HepG2 (cell line): Measurements from ENCODE around the gene AHNAK. TPM values are rescaled to one million over a fixed set of nuclear protein-coding genes. Genes with fewer than 3 reads are reported as not detected.

Experiments used
- ARID3A ChIP-seq: IDR thresholded peaks from 2 replicates; pipeline ENCODE4 v1.6.1; 2012; ENCODE audit warnings: low read depth, low read length, improper control_type of control experiment
- DRAP1 ChIP-seq: IDR thresholded peaks from 2 replicates; pipeline ENCODE4 v1.6.1; 2016; ENCODE audit warnings: missing genetic modification reagents, missing compliant biosample characterization
- EED ChIP-seq: sonication (generic); formaldehyde crosslinking; IDR thresholded peaks from 2 replicates; pipeline ENCODE4 v1.5.0; 2020; ENCODE audit warnings: mild to moderate bottlenecking, missing genetic modification reagents
- HNF1B ChIP-seq: sonication (generic); formaldehyde crosslinking; IDR thresholded peaks from 2 replicates; pipeline ENCODE4 v1.5.1; 2020; ENCODE audit warnings: mild to moderate bottlenecking, moderate library complexity, missing genetic modification reagents
- NCOA2 ChIP-seq: sonication (generic); formaldehyde crosslinking; IDR thresholded peaks from 2 replicates; pipeline ENCODE4 v1.8.0; 2022; ENCODE audit warnings: inconsistent platforms
- NONO ChIP-seq, 2 experiments: fragments of 450-650 bp in 1 of 2; sonication (generic) in 1 of 2; formaldehyde crosslinking in 1 of 2; IDR thresholded peaks in 1 of 2; conservative IDR thresholded peaks in 1 of 2; 2 replicates each; pipeline versions ENCODE4 v1.6.1 to v1.8.0; 2017 to 2022; ENCODE audit warnings: mild to moderate bottlenecking in 1 of 2, missing genetic modification reagents in 1 of 2, moderate library complexity in 1 of 2
- PCBP2 ChIP-seq: fragments of 200-400 bp; formaldehyde crosslinking; optimal IDR thresholded peaks from 2 replicates; pipeline ENCODE3; 2018; ENCODE audit warnings: low read length, low read depth; ENCODE audit not compliant: poor library complexity, severe bottlenecking
- PHF8 ChIP-seq: sonication (generic); formaldehyde crosslinking; IDR thresholded peaks from 2 replicates; pipeline ENCODE4 v1.5.0; 2020; ENCODE audit warnings: missing genetic modification reagents
- SALL1 ChIP-seq: sonication (generic); formaldehyde crosslinking; IDR thresholded peaks from 2 replicates; pipeline ENCODE4 v1.8.0; 2022; ENCODE audit warnings: mild to moderate bottlenecking, missing genetic modification reagents
- SMYD3 ChIP-seq: sonication (generic); formaldehyde crosslinking; IDR thresholded peaks from 2 replicates; pipeline ENCODE4 v1.8.1; 2023; ENCODE audit warnings: mild to moderate bottlenecking, missing genetic modification reagents
- SPEN ChIP-seq: sonication (generic); formaldehyde crosslinking; IDR thresholded peaks from 2 replicates; pipeline ENCODE4 v1.5.1; 2020; ENCODE audit warnings: low read depth, mild to moderate bottlenecking, missing genetic modification reagents
- TCF7L2 ChIP-seq: IDR thresholded peaks from 2 replicates; pipeline ENCODE4 v1.6.1; 2011; ENCODE audit warnings: mild to moderate bottlenecking, low read depth, low read length, moderate library complexity
- ZC3H4 ChIP-seq: sonication (generic); formaldehyde crosslinking; IDR thresholded peaks from 2 replicates; pipeline ENCODE4 v1.4.0; 2020; ENCODE audit warnings: missing genetic modification reagents, borderline replicate concordance
- ZFX ChIP-seq: sonication (generic); formaldehyde crosslinking; IDR thresholded peaks from 2 replicates; pipeline ENCODE4 v1.4.0; 2020; ENCODE audit warnings: mild to moderate bottlenecking, low read depth, missing genetic modification reagents, moderate library complexity
- ZNF256 ChIP-seq: sonication (generic); formaldehyde crosslinking; conservative IDR thresholded peaks from 2 replicates; pipeline ENCODE4 v1.4.0; 2020; ENCODE audit warnings: missing genetic modification reagents
- ZNF354B ChIP-seq: sonication (generic); formaldehyde crosslinking; IDR thresholded peaks from 2 replicates; pipeline ENCODE4 v1.8.0; 2022; ENCODE audit warnings: mild to moderate bottlenecking, missing genetic modification reagents
- polyA plus RNA-seq, 8 experiments: library from polyadenylated mRNA; depleted of rRNA in 3 of 8; stranded (reverse) in 7 of 8; unstranded in 1 of 8; fragments of >200 nt; fragmentation: Illumina TruSeq in 4 of 8; extraction: Trizol in 4 of 8; gene quantifications; 2 replicates each; pipeline versions ENCODE4 v1.2.1 to v1.2.3, GENCODE V29; 2011 to 2016; ENCODE audit warnings: low read depth in 4 of 8, missing spikeins in 1 of 8, mixed read lengths in 1 of 8; ENCODE audit not compliant: insufficient read depth in 1 of 8
- total RNA-seq, 5 experiments: library from RNA; depleted of rRNA; stranded (reverse); fragments of >200 nt; fragmentation: Illumina TruSeq; extraction: Trizol; gene quantifications; 2 replicates each; pipeline ENCODE4 v1.2.3, GENCODE V29; 2016; ENCODE audit warnings: low read depth in 1 of 5
- TF ChIP-seq, protein P1 (sequence below): sonication (generic); formaldehyde crosslinking; IDR thresholded peaks from 2 replicates; pipeline ENCODE4 v1.5.1; 2020; ENCODE audit warnings: mild to moderate bottlenecking, missing genetic modification reagents, moderate library complexity
- TF ChIP-seq, protein P2 (sequence below): sonication (generic); formaldehyde crosslinking; IDR thresholded peaks from 2 replicates; pipeline ENCODE4 v1.4.0; 2020; ENCODE audit warnings: mild to moderate bottlenecking, missing genetic modification reagents

Gene AHNAK
- total and polyA plus RNA-seq, 2 of the 13 experiments (the other 11 are each of a cell fraction or from before 2014, with no cell fraction given) = 23.4 to 25.0 TPM

- TF ChIP-seq, protein P1, sequence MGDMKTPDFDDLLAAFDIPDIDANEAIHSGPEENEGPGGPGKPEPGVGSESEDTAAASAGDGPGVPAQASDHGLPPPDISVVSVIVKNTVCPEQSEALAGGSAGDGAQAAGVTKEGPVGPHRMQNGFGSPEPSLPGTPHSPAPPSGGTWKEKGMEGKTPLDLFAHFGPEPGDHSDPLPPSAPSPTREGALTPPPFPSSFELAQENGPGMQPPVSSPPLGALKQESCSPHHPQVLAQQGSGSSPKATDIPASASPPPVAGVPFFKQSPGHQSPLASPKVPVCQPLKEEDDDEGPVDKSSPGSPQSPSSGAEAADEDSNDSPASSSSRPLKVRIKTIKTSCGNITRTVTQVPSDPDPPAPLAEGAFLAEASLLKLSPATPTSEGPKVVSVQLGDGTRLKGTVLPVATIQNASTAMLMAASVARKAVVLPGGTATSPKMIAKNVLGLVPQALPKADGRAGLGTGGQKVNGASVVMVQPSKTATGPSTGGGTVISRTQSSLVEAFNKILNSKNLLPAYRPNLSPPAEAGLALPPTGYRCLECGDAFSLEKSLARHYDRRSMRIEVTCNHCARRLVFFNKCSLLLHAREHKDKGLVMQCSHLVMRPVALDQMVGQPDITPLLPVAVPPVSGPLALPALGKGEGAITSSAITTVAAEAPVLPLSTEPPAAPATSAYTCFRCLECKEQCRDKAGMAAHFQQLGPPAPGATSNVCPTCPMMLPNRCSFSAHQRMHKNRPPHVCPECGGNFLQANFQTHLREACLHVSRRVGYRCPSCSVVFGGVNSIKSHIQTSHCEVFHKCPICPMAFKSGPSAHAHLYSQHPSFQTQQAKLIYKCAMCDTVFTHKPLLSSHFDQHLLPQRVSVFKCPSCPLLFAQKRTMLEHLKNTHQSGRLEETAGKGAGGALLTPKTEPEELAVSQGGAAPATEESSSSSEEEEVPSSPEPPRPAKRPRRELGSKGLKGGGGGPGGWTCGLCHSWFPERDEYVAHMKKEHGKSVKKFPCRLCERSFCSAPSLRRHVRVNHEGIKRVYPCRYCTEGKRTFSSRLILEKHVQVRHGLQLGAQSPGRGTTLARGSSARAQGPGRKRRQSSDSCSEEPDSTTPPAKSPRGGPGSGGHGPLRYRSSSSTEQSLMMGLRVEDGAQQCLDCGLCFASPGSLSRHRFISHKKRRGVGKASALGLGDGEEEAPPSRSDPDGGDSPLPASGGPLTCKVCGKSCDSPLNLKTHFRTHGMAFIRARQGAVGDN (CRISPR knock-in tag) = peak; percentile 72
- TF ChIP-seq SALL1 (peak; percentile 84), SPEN (CRISPR knock-in tag) (no peak), NONO (IDR thresholded peaks at IDR 0.05) (no peak), NONO (CRISPR knock-in tag; conservative IDR thresholded peaks at IDR 0.05) (0 out of 2 replicates have a peak, but pooled peaks have one; percentile 28), HNF1B (no peak), EED (CRISPR knock-in tag) (no peak), ARID3A (no peak), ZC3H4 (CRISPR knock-in tag) (no peak), PHF8 (peak; percentile 52), PCBP2 (no peak), NCOA2 (CRISPR knock-in tag) (peak; percentile 67), TCF7L2 (no peak), ZFX (CRISPR knock-in tag) (peak; percentile 51), DRAP1 (CRISPR knock-in tag) (peak; percentile 46; the same call in 1 of the 2 replicates), ZNF354B (no peak), ZNF256 (CRISPR knock-in tag) (no peak), SMYD3 (CRISPR knock-in tag) (no peak)
- TF ChIP-seq, protein P2, sequence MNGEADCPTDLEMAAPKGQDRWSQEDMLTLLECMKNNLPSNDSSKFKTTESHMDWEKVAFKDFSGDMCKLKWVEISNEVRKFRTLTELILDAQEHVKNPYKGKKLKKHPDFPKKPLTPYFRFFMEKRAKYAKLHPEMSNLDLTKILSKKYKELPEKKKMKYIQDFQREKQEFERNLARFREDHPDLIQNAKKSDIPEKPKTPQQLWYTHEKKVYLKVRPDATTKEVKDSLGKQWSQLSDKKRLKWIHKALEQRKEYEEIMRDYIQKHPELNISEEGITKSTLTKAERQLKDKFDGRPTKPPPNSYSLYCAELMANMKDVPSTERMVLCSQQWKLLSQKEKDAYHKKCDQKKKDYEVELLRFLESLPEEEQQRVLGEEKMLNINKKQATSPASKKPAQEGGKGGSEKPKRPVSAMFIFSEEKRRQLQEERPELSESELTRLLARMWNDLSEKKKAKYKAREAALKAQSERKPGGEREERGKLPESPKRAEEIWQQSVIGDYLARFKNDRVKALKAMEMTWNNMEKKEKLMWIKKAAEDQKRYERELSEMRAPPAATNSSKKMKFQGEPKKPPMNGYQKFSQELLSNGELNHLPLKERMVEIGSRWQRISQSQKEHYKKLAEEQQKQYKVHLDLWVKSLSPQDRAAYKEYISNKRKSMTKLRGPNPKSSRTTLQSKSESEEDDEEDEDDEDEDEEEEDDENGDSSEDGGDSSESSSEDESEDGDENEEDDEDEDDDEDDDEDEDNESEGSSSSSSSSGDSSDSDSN = no peak
Measured at GRCh38 chr11:62548545-62549335, 2.1 kb upstream of the AHNAK start (continued).
